Measurements from ENCODE around the gene PDE8B. TPM values are rescaled to one million over a fixed set of nuclear protein-coding genes. Genes with fewer than 3 reads are reported as not detected.

Gene PDE8B
- total RNA-seq, 1 experiment from 2014 or later = 0.19 TPM

GRCh38 chr5:77321793-77322394 is 111.4 kb downstream of the PDE8B start:
- no peak for DNase-seq (ENCODE audit: low spot score)

- no peak for DNase-seq (ENCODE audit: low spot score)
Observed at GRCh38 chr5:77322406-77322805, 111.9 kb downstream of the PDE8B start.

- no peak for DNase-seq (ENCODE audit: low spot score)
Observed at GRCh38 chr5:77325921-77326541, 115.6 kb downstream of the PDE8B start.

- DNase-seq (ENCODE audit: low spot score) = no peak
Observed at GRCh38 chr5:77326986-77327734, 116.7 kb downstream of the PDE8B start.

- DNase-seq (ENCODE audit: low spot score) = no peak
Observed at GRCh38 chr5:77328930-77329647, 118.6 kb downstream of the PDE8B start.

GRCh38 chr5:77329664-77330430 is 119.4 kb downstream of the PDE8B start:
- DNase-seq (ENCODE audit: low spot score) = no peak

- no peak for DNase-seq (ENCODE audit: low spot score)
Observed at GRCh38 chr5:77333036-77333435, 122.6 kb downstream of the PDE8B start.

- DNase-seq (ENCODE audit: low spot score) = no peak
Observed at GRCh38 chr5:77333451-77334123, 123.1 kb downstream of the PDE8B start.

GRCh38 chr5:77337246-77337645 is 126.8 kb downstream of the PDE8B start:
- DNase-seq (ENCODE audit: low spot score) = no peak

GRCh38 chr5:77337686-77338085 is 127.2 kb downstream of the PDE8B start:
- DNase-seq (ENCODE audit: low spot score) = no peak

- no peak for DNase-seq (ENCODE audit: low spot score)
Observed at GRCh38 chr5:77339337-77339890, 128.9 kb downstream of the PDE8B start.

GRCh38 chr5:77343165-77343564 is 132.7 kb downstream of the PDE8B start:
- DNase-seq (ENCODE audit: low spot score) = no peak

GRCh38 chr5:77347435-77348098 is 137.1 kb downstream of the PDE8B start:
- DNase-seq (ENCODE audit: low spot score) = no peak

- no peak for DNase-seq (ENCODE audit: low spot score)
Observed at GRCh38 chr5:77353251-77353650, 142.8 kb downstream of the PDE8B start.

- DNase-seq (ENCODE audit: low spot score) = no peak
Observed at GRCh38 chr5:77354454-77354853, 144.0 kb downstream of the PDE8B start.

- no peak for DNase-seq (ENCODE audit: low spot score)
Observed at GRCh38 chr5:77355080-77355479, 144.6 kb downstream of the PDE8B start.

GRCh38 chr5:77355751-77356150 is 145.3 kb downstream of the PDE8B start:
- DNase-seq (ENCODE audit: low spot score) = no peak

- peak; percentile 13 for DNase-seq (ENCODE audit: low spot score)
Observed at GRCh38 chr5:77356740-77357139, 146.3 kb downstream of the PDE8B start.

GRCh38 chr5:77358255-77359205 is 148.1 kb downstream of the PDE8B start:
- DNase-seq (ENCODE audit: low spot score) = peak; percentile 21

All from H4 (cell line).